ENCODE results near the gene MIA3.
"Not testable (repeated sequence)": the region's sequence is repeated elsewhere in the genome, so short reads cannot be mapped to it uniquely, and the experiment has no call there.

The MIA3 gene

DNA sequence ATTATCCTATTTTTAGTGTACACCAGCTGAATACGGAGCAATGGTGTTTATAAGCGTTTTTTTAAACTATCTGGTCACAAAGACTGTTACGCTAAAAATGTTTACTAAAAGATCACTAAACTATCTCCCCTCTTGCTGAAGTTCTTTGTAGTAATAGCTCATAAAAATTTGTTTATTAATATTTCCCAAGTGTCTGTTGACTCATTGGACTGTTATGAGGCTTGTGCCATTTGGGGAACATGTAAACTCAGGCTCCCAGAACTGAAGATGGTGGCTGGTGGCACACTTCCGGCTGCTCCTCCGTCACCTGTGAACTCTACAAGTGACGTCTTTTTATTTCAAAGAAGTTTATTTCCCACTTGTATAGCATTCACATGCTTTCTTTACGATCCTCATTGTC is 48.1 kb downstream of the MIA3 start:
- H3K4me2 ChIP-seq (ENCODE audit: low read depth, low read length, poor library complexity, severe bottlenecking), result no peak overlapping the region
- no peaks in the 10 kb centered on the region for H3K9me2 ChIP-seq (replicated peaks; ENCODE audit: low read depth, low read length)
- no peaks in the 10 kb centered on the region for H3K9me3 ChIP-seq (ENCODE audit: insufficient read depth, low read depth, low read length)
- no peaks in the 10 kb centered on the region for H3F3A ChIP-seq (ENCODE audit: low read depth)
- H2AFZ ChIP-seq (ENCODE audit: low read length), result no peak overlapping the region
- TF ChIP-seq, protein P1, sequence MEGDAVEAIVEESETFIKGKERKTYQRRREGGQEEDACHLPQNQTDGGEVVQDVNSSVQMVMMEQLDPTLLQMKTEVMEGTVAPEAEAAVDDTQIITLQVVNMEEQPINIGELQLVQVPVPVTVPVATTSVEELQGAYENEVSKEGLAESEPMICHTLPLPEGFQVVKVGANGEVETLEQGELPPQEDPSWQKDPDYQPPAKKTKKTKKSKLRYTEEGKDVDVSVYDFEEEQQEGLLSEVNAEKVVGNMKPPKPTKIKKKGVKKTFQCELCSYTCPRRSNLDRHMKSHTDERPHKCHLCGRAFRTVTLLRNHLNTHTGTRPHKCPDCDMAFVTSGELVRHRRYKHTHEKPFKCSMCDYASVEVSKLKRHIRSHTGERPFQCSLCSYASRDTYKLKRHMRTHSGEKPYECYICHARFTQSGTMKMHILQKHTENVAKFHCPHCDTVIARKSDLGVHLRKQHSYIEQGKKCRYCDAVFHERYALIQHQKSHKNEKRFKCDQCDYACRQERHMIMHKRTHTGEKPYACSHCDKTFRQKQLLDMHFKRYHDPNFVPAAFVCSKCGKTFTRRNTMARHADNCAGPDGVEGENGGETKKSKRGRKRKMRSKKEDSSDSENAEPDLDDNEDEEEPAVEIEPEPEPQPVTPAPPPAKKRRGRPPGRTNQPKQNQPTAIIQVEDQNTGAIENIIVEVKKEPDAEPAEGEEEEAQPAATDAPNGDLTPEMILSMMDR (conservative IDR thresholded peaks at IDR 0.05; ENCODE audit: low read length), result no peak
- no peak for TF ChIP-seq EZH2phosphoT487 (IDR thresholded peaks at IDR 0.05; ENCODE audit: borderline replicate concordance)
- H3K36me3 ChIP-seq (ENCODE audit: insufficient read depth, low read length), result peaks cover 76% of the 10 kb centered on the region; the same call in 1 of the 2 replicates
- no peak overlapping the region for H3K9ac ChIP-seq (ENCODE audit: low read depth, low read length, poor library complexity, severe bottlenecking)
- no peaks in the 10 kb centered on the region for H3K4me1 ChIP-seq (ENCODE audit: insufficient read depth, low read length, poor library complexity, severe bottlenecking)
- H4K20me1 ChIP-seq (ENCODE audit: insufficient read depth, low read length, poor library complexity, severe bottlenecking), result no peaks in the 10 kb centered on the region
- H3K4me3 ChIP-seq (ENCODE audit: low read length, poor library complexity, severe bottlenecking), result no peak overlapping the region
- no peaks in the 10 kb centered on the region for H3K79me2 ChIP-seq (ENCODE audit: insufficient read depth, low read length)
- no peaks in the 10 kb centered on the region for H3K27me3 ChIP-seq (ENCODE audit: insufficient read depth, low read length, poor library complexity, severe bottlenecking)

DNA sequence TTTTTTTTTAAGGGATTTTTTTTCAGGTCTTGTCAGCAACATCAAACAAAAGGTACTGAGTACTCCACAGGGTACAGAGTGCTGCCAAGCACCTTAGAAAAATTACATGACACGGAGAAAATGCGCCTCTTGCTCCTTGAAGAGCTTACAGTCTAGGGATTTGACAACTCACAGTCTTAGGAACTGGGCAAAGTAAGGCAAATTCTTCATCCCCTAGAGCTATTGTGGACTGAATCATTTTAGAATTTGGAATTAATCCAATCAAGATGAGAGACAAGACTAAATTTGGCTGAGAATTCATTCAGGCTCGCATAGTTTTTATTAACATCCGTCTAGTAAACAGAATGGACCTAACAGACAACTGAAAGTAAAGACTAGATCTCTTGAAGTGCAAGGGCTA is 50.3 kb downstream of the MIA3 start:
- not testable (repeated sequence) for H3K9me2 ChIP-seq (replicated peaks; ENCODE audit: low read depth, low read length); H3F3A ChIP-seq (ENCODE audit: low read depth); H3K4me2 ChIP-seq (ENCODE audit: low read depth, low read length, poor library complexity, severe bottlenecking); H3K4me3 ChIP-seq (ENCODE audit: low read length, poor library complexity, severe bottlenecking); H3K4me1 ChIP-seq (ENCODE audit: insufficient read depth, low read length, poor library complexity, severe bottlenecking); H4K20me1 ChIP-seq (ENCODE audit: insufficient read depth, low read length, poor library complexity, severe bottlenecking); H3K9me3 ChIP-seq (ENCODE audit: insufficient read depth, low read depth, low read length); H3K79me2 ChIP-seq (ENCODE audit: insufficient read depth, low read length); H2AFZ ChIP-seq (ENCODE audit: low read length); H3K9ac ChIP-seq (ENCODE audit: low read depth, low read length, poor library complexity, severe bottlenecking); H3K27me3 ChIP-seq (ENCODE audit: insufficient read depth, low read length, poor library complexity, severe bottlenecking)
- H3K36me3 ChIP-seq (ENCODE audit: insufficient read depth, low read length), result peaks cover 74% of the 10 kb centered on the region; the same call in 1 of the 2 replicates

DNA sequence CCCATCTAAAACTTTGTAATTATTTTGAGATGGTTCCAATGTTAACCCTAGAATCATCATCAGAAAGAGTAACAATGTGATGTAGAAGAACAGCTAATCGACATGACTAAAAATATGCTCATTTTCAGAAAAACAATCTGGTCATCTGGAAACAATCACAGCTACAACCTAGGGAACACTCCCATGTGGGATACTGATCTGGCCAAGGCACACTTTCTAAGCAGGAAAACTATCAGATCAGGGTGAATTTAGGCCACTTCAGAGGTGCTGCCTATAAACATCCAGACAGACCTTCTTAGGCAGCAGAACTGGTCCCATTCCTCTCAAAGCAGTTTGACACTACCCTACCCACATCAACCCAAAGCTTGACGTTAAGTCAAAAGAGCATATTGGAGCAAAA is 51.2 kb downstream of the MIA3 start:
- not testable (repeated sequence) for H3K4me2 ChIP-seq (ENCODE audit: low read depth, low read length, poor library complexity, severe bottlenecking); H2AFZ ChIP-seq (ENCODE audit: low read length); H3K9me3 ChIP-seq (ENCODE audit: insufficient read depth, low read depth, low read length); H3K79me2 ChIP-seq (ENCODE audit: insufficient read depth, low read length); H3F3A ChIP-seq (ENCODE audit: low read depth); H3K9me2 ChIP-seq (replicated peaks; ENCODE audit: low read depth, low read length); H3K4me1 ChIP-seq (ENCODE audit: insufficient read depth, low read length, poor library complexity, severe bottlenecking); H3K27me3 ChIP-seq (ENCODE audit: insufficient read depth, low read length, poor library complexity, severe bottlenecking); H3K9ac ChIP-seq (ENCODE audit: low read depth, low read length, poor library complexity, severe bottlenecking); H3K4me3 ChIP-seq (ENCODE audit: low read length, poor library complexity, severe bottlenecking); H4K20me1 ChIP-seq (ENCODE audit: insufficient read depth, low read length, poor library complexity, severe bottlenecking)
- H3K36me3 ChIP-seq (ENCODE audit: insufficient read depth, low read length), result peaks cover 65% of the 10 kb centered on the region; the same call in 1 of the 2 replicates

DNA sequence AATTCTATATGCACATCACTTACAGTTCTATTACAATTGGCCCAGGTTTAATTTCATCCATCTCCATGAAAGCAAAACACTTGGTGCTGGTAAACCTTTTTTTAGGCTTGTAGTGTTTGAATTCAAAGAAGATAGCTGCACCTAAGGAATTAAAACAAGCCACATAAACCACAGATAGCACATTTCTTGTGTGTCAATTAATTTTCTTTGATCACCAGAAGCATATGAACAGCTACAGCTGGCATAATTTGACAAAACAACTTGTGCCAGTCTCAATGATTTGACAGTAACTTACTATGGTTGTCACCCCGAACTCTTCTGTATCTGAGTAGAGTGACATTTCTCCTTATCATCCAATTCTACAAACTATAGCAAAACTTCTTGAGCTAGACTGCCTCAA is 52.2 kb downstream of the MIA3 start:
- no peak for TF ChIP-seq EZH2phosphoT487 (IDR thresholded peaks at IDR 0.05; ENCODE audit: borderline replicate concordance)
- TF ChIP-seq, protein P1 (conservative IDR thresholded peaks at IDR 0.05; ENCODE audit: low read length), result no peak
- Histone ChIP-seq H3K4me3 (ENCODE audit: low read length, poor library complexity, severe bottlenecking) (no peak overlapping the region), H3K27me3 (ENCODE audit: insufficient read depth, low read length, poor library complexity, severe bottlenecking) (no peaks in the 10 kb centered on the region), H3K9me2 (replicated peaks; ENCODE audit: low read depth, low read length) (no peaks in the 10 kb centered on the region), H3K36me3 (ENCODE audit: insufficient read depth, low read length) (peaks cover 64% of the 10 kb centered on the region; the same call in 1 of the 2 replicates), H4K20me1 (ENCODE audit: insufficient read depth, low read length, poor library complexity, severe bottlenecking) (no peaks in the 10 kb centered on the region), H2AFZ (ENCODE audit: low read length) (no peak overlapping the region), H3K79me2 (ENCODE audit: insufficient read depth, low read length) (no peaks in the 10 kb centered on the region), H3K9ac (ENCODE audit: low read depth, low read length, poor library complexity, severe bottlenecking) (no peak overlapping the region), H3K9me3 (ENCODE audit: insufficient read depth, low read depth, low read length) (no peaks in the 10 kb centered on the region), H3K4me2 (ENCODE audit: low read depth, low read length, poor library complexity, severe bottlenecking) (no peak overlapping the region), H3F3A (ENCODE audit: low read depth) (no peaks in the 10 kb centered on the region), H3K4me1 (ENCODE audit: insufficient read depth, low read length, poor library complexity, severe bottlenecking) (no peaks in the 10 kb centered on the region)
